Vagina (tissue), 2 donors: ENCODE measurements around the gene DMAC2. TPM values are rescaled to one million over a fixed set of nuclear protein-coding genes. Genes with fewer than 3 reads are reported as not detected.

Experiments used
- DNase-seq, 2 donors: peaks; one replicate each; pipeline ENCODE4 v3.0.0-alpha.2; 2017; ENCODE audit errors: extremely low spot score in 2 of 2
- H3K27ac ChIP-seq: fragments of 200-600 bp; sonication (generic); one replicate; pipeline ENCODE4 v1.5.1; 2019
- H3K27me3 ChIP-seq: fragments of 200-600 bp; sonication (generic); one replicate; pipeline ENCODE4 v1.5.1; 2019
- H3K36me3 ChIP-seq, 2 donors: fragments of 200-600 bp; sonication (generic); one replicate each; pipeline ENCODE4 v1.5.1; 2017 to 2019
- H3K4me1 ChIP-seq: fragments of 200-600 bp; sonication (generic); one replicate; pipeline ENCODE4 v1.5.1; 2019
- H3K4me3 ChIP-seq, 2 donors: fragments of 200-600 bp; sonication (generic); 1 replicate in 1 of 2; 2 replicates in 1 of 2; pipeline ENCODE4 v1.5.1; 2016 to 2019
- H3K9me3 ChIP-seq: fragments of 200-600 bp; sonication (generic); one replicate; pipeline ENCODE4 v1.5.1; 2019
- CTCF ChIP-seq, 3 experiments: fragments of 450-650 bp in 2 of 3; fragments of 200-600 bp in 1 of 3; sonication (generic) in 1 of 3; IDR thresholded peaks; one replicate each; pipeline ENCODE4 v1.5.1; 2017 to 2019; ENCODE audit warnings: antibody characterized with exemption in 3 of 3, mild to moderate bottlenecking in 2 of 3, moderate library complexity in 2 of 3
- POLR2A ChIP-seq, 2 donors: fragments of 450-650 bp; IDR thresholded peaks; one replicate each; pipeline ENCODE4 v1.6.1; 2017; ENCODE audit warnings: antibody characterized with exemption in 2 of 2, mild to moderate bottlenecking in 2 of 2, moderate library complexity in 2 of 2
- POLR2AphosphoS5 ChIP-seq, 2 donors: sonication (generic); formaldehyde crosslinking; IDR thresholded peaks; one replicate each; pipeline ENCODE4 v1.9.0; 2017; ENCODE audit warnings: antibody characterized with exemption in 2 of 2, mild to moderate bottlenecking in 2 of 2, low read depth in 1 of 2; ENCODE audit not compliant: insufficient read depth in 1 of 2
- intact Hi-C: fragments of 100-400 bp; cut with DNase I; formaldehyde crosslinking; loops from one replicate; pipeline ENCODE4 v1.15.1; 2023
- total RNA-seq: library from RNA; depleted of rRNA; stranded (reverse); fragments of >200 nt; gene quantifications from one replicate; pipeline ENCODE4 v1.2.3, GENCODE V29; 2016

The DMAC2 gene
- total RNA-seq, 1 donor from 2014 or later, result 39.8 TPM

GRCh38 chr19:41430922-41431321 is 8.8 kb downstream of the DMAC2 start:
- intact Hi-C loops, result no loop called here

GRCh38 chr19:41428481-41428859 is 11.2 kb downstream of the DMAC2 start:
- Histone ChIP-seq H3K4me1 (peaks cover 46% of the 10 kb centered on the region), H3K27ac (peak overlapping the region; percentile 90), H3K36me3 (peaks cover 0 to 38% of the 10 kb centered on the region in 2 donors), H3K9me3 (no peaks in the 10 kb centered on the region), H3K4me3 (peak overlapping the region; percentile 54 to 61), H3K27me3 (no peaks in the 10 kb centered on the region)
- intact Hi-C loops, result no loop called here
- TF ChIP-seq POLR2A (IDR thresholded peaks at IDR 0.05) (no peak), POLR2AphosphoS5 (IDR thresholded peaks at IDR 0.05; ENCODE audit: insufficient read depth in 1 of 2, low read depth in 1 of 2) (no peak), CTCF (IDR thresholded peaks at IDR 0.05) (no peak)
- DNase-seq, result no peak

More at GRCh38 chr19:41430922-41431321, 8.8 kb downstream of the DMAC2 start:
- Histone ChIP-seq H3K9me3 (no peaks in the 10 kb centered on the region), H3K36me3 (peaks cover 0 to 21% of the 10 kb centered on the region in 2 donors), H3K27ac (no peak overlapping the region), H3K4me3 (no peak overlapping the region), H3K27me3 (no peaks in the 10 kb centered on the region), H3K4me1 (peaks cover 30% of the 10 kb centered on the region)
- no peak for TF ChIP-seq POLR2AphosphoS5 (IDR thresholded peaks at IDR 0.05; ENCODE audit: insufficient read depth in 1 of 2, low read depth in 1 of 2)
- TF ChIP-seq CTCF (IDR thresholded peaks at IDR 0.05), result no peak
- no peak for TF ChIP-seq POLR2A (IDR thresholded peaks at IDR 0.05)
- DNase-seq, result no peak

- no peak for DNase-seq
- H3K9me3 ChIP-seq, result no peaks in the 10 kb centered on the region
- intact Hi-C loops, result no loop called here
- H3K27ac ChIP-seq, result peak overlapping the region; percentile 90
- no peaks in the 10 kb centered on the region for H3K27me3 ChIP-seq
- peaks cover 46% of the 10 kb centered on the region for H3K4me1 ChIP-seq
- TF ChIP-seq POLR2A (IDR thresholded peaks at IDR 0.05) (no peak), POLR2AphosphoS5 (IDR thresholded peaks at IDR 0.05; ENCODE audit: insufficient read depth in 1 of 2, low read depth in 1 of 2) (no peak), CTCF (IDR thresholded peaks at IDR 0.05) (no peak)
- peak overlapping the region; percentile 54 to 61 for H3K4me3 ChIP-seq
- peaks cover 2 to 38% of the 10 kb centered on the region in 2 donors for H3K36me3 ChIP-seq
Observed at GRCh38 chr19:41427647-41428480, 11.8 kb downstream of the DMAC2 start.

GRCh38 chr19:41426952-41427646 is 12.6 kb downstream of the DMAC2 start, which contains the start of gene B3GNT8:
Gene B3GNT8 (minus strand): TSS chr19:41427374. CDS start chr19:41426778, 596 bp downstream.
- H3K36me3 ChIP-seq, result peaks cover 6 to 38% of the 10 kb centered on the region in 2 donors
- no peak for TF ChIP-seq CTCF (IDR thresholded peaks at IDR 0.05)
- peak; percentile 24 to 94 for TF ChIP-seq POLR2AphosphoS5 (IDR thresholded peaks at IDR 0.05; ENCODE audit: insufficient read depth in 1 of 2, low read depth in 1 of 2)
- peak in 1 of 2 donors; percentile 64 for TF ChIP-seq POLR2A (IDR thresholded peaks at IDR 0.05)
- no peaks in the 10 kb centered on the region for H3K9me3 ChIP-seq
- intact Hi-C loops, result no loop called here
- H3K27me3 ChIP-seq, result no peaks in the 10 kb centered on the region
- H3K27ac ChIP-seq, result peak within 1 kb of the TSS; percentile 90
- no peak for DNase-seq
- peak within 1 kb of the TSS; percentile 54 to 61 for H3K4me3 ChIP-seq
- H3K4me1 ChIP-seq, result peaks cover 46% of the 10 kb centered on the region
